OCI-LY3 (cell line): Measurements from ENCODE around the gene GABRR2.

Source experiments
- H2AFZ ChIP-seq: fragments of 200-600, 300-600 bp; shearing (Covaris generic); 2 replicates; pipeline ENCODE4 v1.6.0; 2014; ENCODE audit warnings: antibody characterized with exemption, low read depth, low read length
- H3K27ac ChIP-seq: fragments of 200-600, 300-600 bp; sonication (generic); 2 replicates; pipeline ENCODE4 v1.5.1; 2014; ENCODE audit warnings: mild to moderate bottlenecking, low read length, moderate library complexity, mixed read lengths
- H3K27me3 ChIP-seq: fragments of 200-600, 300-600 bp; sonication (generic); 2 replicates; pipeline ENCODE4 v1.6.1; 2014; ENCODE audit warnings: low read depth, low read length, mixed read lengths
- H3K36me3 ChIP-seq: fragments of 200-600, 300-600 bp; sonication (generic); replicated peaks from 2 replicates; pipeline ENCODE3; 2014; ENCODE audit warnings: low read depth, low read length, mixed read lengths
- H3K4me1 ChIP-seq: fragments of 300-600, 200-600 bp; sonication (generic); 2 replicates; pipeline ENCODE4 v1.6.1; 2014; ENCODE audit warnings: low read length, mixed read lengths
- H3K4me2 ChIP-seq: fragments of 200-600, 300-600 bp; sonication (generic); 2 replicates; pipeline ENCODE4 v1.6.1; 2014; ENCODE audit warnings: low read length, mixed read lengths
- H3K4me3 ChIP-seq: fragments of 300-600, 200-600 bp; sonication (generic); 2 replicates; pipeline ENCODE4 v1.5.1; 2014; ENCODE audit warnings: antibody characterized with exemption, mild to moderate bottlenecking, low read length, moderate library complexity
- H3K79me2 ChIP-seq: fragments of 300-600, 200-600 bp; shearing (Covaris generic); 2 replicates; pipeline ENCODE4 v1.6.1; 2014; ENCODE audit warnings: mild to moderate bottlenecking, low read length, mixed read lengths
- H3K9ac ChIP-seq: fragments of 300-600, 200-600 bp; shearing (Covaris generic); 2 replicates; pipeline ENCODE4 v1.6.0; 2014; ENCODE audit warnings: mild to moderate bottlenecking, low read length, moderate library complexity
- H3K9me3 ChIP-seq: fragments of 200-600, 300-600 bp; shearing (Covaris generic); 2 replicates; pipeline ENCODE4 v1.6.1; 2014; ENCODE audit warnings: low read length, mixed read lengths; ENCODE audit not compliant: insufficient read depth
- H4K20me1 ChIP-seq: fragments of 200-600, 300-600 bp; sonication (generic); 2 replicates; pipeline ENCODE4 v1.6.1; 2016; ENCODE audit warnings: low read length, mixed read lengths; ENCODE audit not compliant: insufficient read depth
- CTCF ChIP-seq: fragments of 200-600, 300-600 bp; sonication (generic); IDR thresholded peaks from 2 replicates; pipeline ENCODE4 v1.5.1; 2014; ENCODE audit warnings: antibody characterized with exemption, low read length, low read depth
- EZH2phosphoT487 ChIP-seq: fragments of 200-600 bp; shearing (Covaris generic); IDR thresholded peaks from 2 replicates; pipeline ENCODE4 v1.6.1; 2018; ENCODE audit warnings: antibody characterized with exemption, mixed run types, low read depth

Gene GABRR2

GRCh38 chr6:89260310-89260709 lies 54.8 kb downstream of the GABRR2 start:
- TF ChIP-seq EZH2phosphoT487: no peak
- no peak for TF ChIP-seq CTCF
- Histone ChIP-seq H3K4me1 (no peaks in the 10 kb centered on the region), H2AFZ (no peak overlapping the region), H3K4me3 (no peak overlapping the region), H3K79me2 (no peaks in the 10 kb centered on the region), H4K20me1 (no peaks in the 10 kb centered on the region), H3K9me3 (no peaks in the 10 kb centered on the region), H3K36me3 (no peaks in the 10 kb centered on the region), H3K4me2 (no peak overlapping the region), H3K27ac (no peak overlapping the region), H3K9ac (no peak overlapping the region), H3K27me3 (no peaks in the 10 kb centered on the region)

- no peaks in the 10 kb centered on the region for H3K79me2 ChIP-seq
- H3K36me3 ChIP-seq: no peaks in the 10 kb centered on the region
- no peak overlapping the region for H3K9ac ChIP-seq
- H3K4me3 ChIP-seq: no peak overlapping the region
- H3K27ac ChIP-seq: no peak overlapping the region
- no peak overlapping the region for H2AFZ ChIP-seq
- no peak overlapping the region for H3K4me2 ChIP-seq
- no peaks in the 10 kb centered on the region for H3K9me3 ChIP-seq
- H3K27me3 ChIP-seq: no peaks in the 10 kb centered on the region
- H4K20me1 ChIP-seq: no peaks in the 10 kb centered on the region
- TF ChIP-seq EZH2phosphoT487 (no peak), CTCF (no peak)
- no peaks in the 10 kb centered on the region for H3K4me1 ChIP-seq
Measured at GRCh38 chr6:89258912-89259311, 56.2 kb downstream of the GABRR2 start.

- Histone ChIP-seq H3K4me2 (no peak overlapping the region), H2AFZ (no peak overlapping the region), H3K9me3 (no peaks in the 10 kb centered on the region), H3K27ac (no peak overlapping the region), H3K9ac (no peak overlapping the region), H3K4me3 (no peak overlapping the region), H3K79me2 (no peaks in the 10 kb centered on the region), H3K4me1 (no peaks in the 10 kb centered on the region), H4K20me1 (no peaks in the 10 kb centered on the region), H3K36me3 (no peaks in the 10 kb centered on the region), H3K27me3 (no peaks in the 10 kb centered on the region)
- TF ChIP-seq CTCF: no peak
- TF ChIP-seq EZH2phosphoT487: no peak
Measured at GRCh38 chr6:89257781-89258180, 57.3 kb downstream of the GABRR2 start.

GRCh38 chr6:89257346-89257745 lies 57.8 kb downstream of the GABRR2 start:
- Histone ChIP-seq H3K9me3 (no peaks in the 10 kb centered on the region), H3K9ac (no peak overlapping the region), H2AFZ (no peak overlapping the region), H3K4me2 (no peak overlapping the region), H3K4me1 (no peaks in the 10 kb centered on the region), H3K36me3 (no peaks in the 10 kb centered on the region), H3K4me3 (no peak overlapping the region), H3K27me3 (no peaks in the 10 kb centered on the region), H3K27ac (no peak overlapping the region), H4K20me1 (no peaks in the 10 kb centered on the region), H3K79me2 (no peaks in the 10 kb centered on the region)
- TF ChIP-seq CTCF: no peak
- no peak for TF ChIP-seq EZH2phosphoT487
